MCF 10A (cell line): ENCODE results near the gene TMOD4. TPM values are rescaled to one million over a fixed set of nuclear protein-coding genes. Genes with fewer than 3 reads are reported as not detected.
"Not testable (repeated sequence)": the region's sequence is repeated elsewhere in the genome, so short reads cannot be mapped to it uniquely, and the experiment has no call there.

Experiments used
- BruUV-seq: library from RNA; stranded (reverse); fragments of 400-500 nt; replicated peaks from 2 replicates; lab custom pipeline; 2021; lab: Mats Ljungman, UMichigan
- CTCF ChIA-PET: fragments of 300-600 bp; sonication (Branson Sonifier 250); formaldehyde crosslinking; extraction: SDS; loops from one replicate; lab custom pipeline; 2021; ENCODE audit warnings: antibody characterized with exemption, inconsistent platforms; lab: Yijun Ruan, JAX
- POLR2A ChIA-PET: fragments of 300-600, 350-650 bp; sonication (Branson Sonifier 250); formaldehyde crosslinking; extraction: SDS; loops from one replicate; lab custom pipeline; 2020; ENCODE audit warnings: antibody characterized with exemption, inconsistent platforms; lab: Yijun Ruan, JAX
- DNase-seq: peaks from one replicate; pipeline ENCODE4 v3.0.0-alpha.2; 2018; ENCODE audit not compliant: unreplicated experiment
- H3K27ac Mint-ChIP-seq: one replicate; pipeline ENCODE4 v1.8.0; 2022; ENCODE audit warnings: mild to moderate bottlenecking, low read depth, mixed read lengths; ENCODE audit not compliant: unreplicated experiment
- H3K27me3 Mint-ChIP-seq: one replicate; pipeline ENCODE4 v1.8.0; 2022; ENCODE audit warnings: mixed read lengths; ENCODE audit not compliant: insufficient read depth, unreplicated experiment
- H3K36me3 Mint-ChIP-seq: one replicate; pipeline ENCODE4 v1.8.0; 2022; ENCODE audit warnings: mild to moderate bottlenecking, moderate library complexity, mixed read lengths; ENCODE audit not compliant: insufficient read depth, unreplicated experiment
- H3K4me1 Mint-ChIP-seq: one replicate; pipeline ENCODE4 v1.8.0; 2022; ENCODE audit warnings: mixed read lengths; ENCODE audit not compliant: insufficient read depth, unreplicated experiment
- H3K4me3 Mint-ChIP-seq: one replicate; pipeline ENCODE4 v1.8.0; 2022; ENCODE audit warnings: mild to moderate bottlenecking, moderate library complexity, mixed read lengths; ENCODE audit not compliant: unreplicated experiment
- H3K9me3 Mint-ChIP-seq: one replicate; pipeline ENCODE4 v1.8.0; 2022; ENCODE audit warnings: mixed read lengths; ENCODE audit not compliant: unreplicated experiment
- intact Hi-C: fragments of 100-400 bp; cut with micrococcal nuclease; formaldehyde crosslinking; loops from 2 replicates; pipeline ENCODE4 v1.14.1; 2022
- total RNA-seq: library from RNA; stranded (reverse); gene quantifications from 2 replicates; pipeline ENCODE4 v1.2.3, GENCODE V29; 2022
- TF ChIP-seq, protein P1 (sequence below): fragments of 200-600 bp; IDR thresholded peaks from one replicate; pipeline ENCODE4 v1.8.0; 2022; ENCODE audit warnings: antibody characterized with exemption, mild to moderate bottlenecking; ENCODE audit not compliant: unreplicated experiment

Gene TMOD4
- total RNA-seq, 1 experiment from 2014 or later = not detected

DNA sequence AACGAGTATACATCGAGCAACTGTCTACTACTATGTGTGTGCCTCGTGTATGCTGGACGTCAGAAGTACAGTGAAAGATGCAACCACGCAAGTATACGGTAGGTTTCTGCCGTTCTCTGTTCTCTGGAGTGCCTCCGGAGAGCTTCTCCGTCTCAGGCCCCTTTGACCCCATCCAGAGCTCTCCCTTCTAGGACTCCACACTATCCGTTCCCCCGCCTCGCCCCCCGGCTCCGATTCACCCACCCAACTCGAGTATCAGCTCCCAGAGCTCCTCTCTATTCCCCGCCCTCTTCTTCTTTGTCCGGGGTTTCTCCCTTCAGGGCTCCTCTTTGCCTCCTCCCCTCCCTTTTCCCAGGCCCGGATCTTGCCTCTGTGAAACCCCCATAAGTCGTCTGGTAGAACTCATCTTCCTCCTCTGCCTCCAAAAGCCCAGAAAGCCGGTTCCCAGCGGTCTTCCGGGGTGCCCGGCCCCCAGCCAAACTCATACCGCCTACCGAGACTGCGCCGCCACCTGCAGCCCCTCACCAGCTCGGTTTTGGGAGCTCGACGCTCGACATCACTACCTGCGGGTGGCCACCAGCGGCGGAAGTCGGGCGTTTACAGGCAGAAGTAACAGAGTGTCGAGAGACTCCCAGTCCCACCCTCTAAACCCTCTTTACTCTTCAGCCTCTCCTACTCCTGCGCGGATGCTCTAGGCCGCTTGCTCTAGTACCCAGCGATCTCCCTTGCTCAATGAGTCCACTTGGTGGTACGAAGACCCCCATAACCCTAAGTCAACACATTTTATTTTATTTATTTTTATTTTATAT lies 14.1 kb upstream of the TMOD4 start, which contains the start of gene VPS72:
Gene VPS72, minus strand, starts transcription at position 561 of the 809 bp plus-strand sequence. Its CDS starts 76 bp downstream, at position 485.
- no TSS peak for BruUV-seq
- H3K4me1 Mint-ChIP-seq = peaks cover 33% of the 10 kb centered on the region
- no peaks in the 10 kb centered on the region for H3K27me3 Mint-ChIP-seq
- POLR2A ChIA-PET = interaction anchor here (0.6 to 7.8 kb wide), 35 partner anchors 10 to 826 kb away, joined by 3 to 91 read pairs (median 4); partner anchors contain the start of genes C1orf56, GABPB2, LYSMD1 and MINDY1
- H3K27ac Mint-ChIP-seq = peak within 1 kb of the TSS; percentile 90
- TF ChIP-seq, protein P1, sequence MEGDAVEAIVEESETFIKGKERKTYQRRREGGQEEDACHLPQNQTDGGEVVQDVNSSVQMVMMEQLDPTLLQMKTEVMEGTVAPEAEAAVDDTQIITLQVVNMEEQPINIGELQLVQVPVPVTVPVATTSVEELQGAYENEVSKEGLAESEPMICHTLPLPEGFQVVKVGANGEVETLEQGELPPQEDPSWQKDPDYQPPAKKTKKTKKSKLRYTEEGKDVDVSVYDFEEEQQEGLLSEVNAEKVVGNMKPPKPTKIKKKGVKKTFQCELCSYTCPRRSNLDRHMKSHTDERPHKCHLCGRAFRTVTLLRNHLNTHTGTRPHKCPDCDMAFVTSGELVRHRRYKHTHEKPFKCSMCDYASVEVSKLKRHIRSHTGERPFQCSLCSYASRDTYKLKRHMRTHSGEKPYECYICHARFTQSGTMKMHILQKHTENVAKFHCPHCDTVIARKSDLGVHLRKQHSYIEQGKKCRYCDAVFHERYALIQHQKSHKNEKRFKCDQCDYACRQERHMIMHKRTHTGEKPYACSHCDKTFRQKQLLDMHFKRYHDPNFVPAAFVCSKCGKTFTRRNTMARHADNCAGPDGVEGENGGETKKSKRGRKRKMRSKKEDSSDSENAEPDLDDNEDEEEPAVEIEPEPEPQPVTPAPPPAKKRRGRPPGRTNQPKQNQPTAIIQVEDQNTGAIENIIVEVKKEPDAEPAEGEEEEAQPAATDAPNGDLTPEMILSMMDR = no peak
- H3K4me3 Mint-ChIP-seq = peak within 1 kb of the TSS; percentile 83
- no peaks in the 10 kb centered on the region for H3K9me3 Mint-ChIP-seq
- peak; percentile 93 for DNase-seq
- intact Hi-C loops = loop anchor here (10.0 kb wide), 1 partner anchor 545 kb away; no protein-coding TSS in a partner anchor
- H3K36me3 Mint-ChIP-seq = peaks cover 20% of the 10 kb centered on the region
- CTCF ChIA-PET = interaction anchor here (0.6 to 2.2 kb wide), 9 partner anchors 14 to 205 kb away, joined by 3 to 12 read pairs (median 5); partner anchors contain the start of genes LYSMD1, SCNM1 and TMOD4

DNA sequence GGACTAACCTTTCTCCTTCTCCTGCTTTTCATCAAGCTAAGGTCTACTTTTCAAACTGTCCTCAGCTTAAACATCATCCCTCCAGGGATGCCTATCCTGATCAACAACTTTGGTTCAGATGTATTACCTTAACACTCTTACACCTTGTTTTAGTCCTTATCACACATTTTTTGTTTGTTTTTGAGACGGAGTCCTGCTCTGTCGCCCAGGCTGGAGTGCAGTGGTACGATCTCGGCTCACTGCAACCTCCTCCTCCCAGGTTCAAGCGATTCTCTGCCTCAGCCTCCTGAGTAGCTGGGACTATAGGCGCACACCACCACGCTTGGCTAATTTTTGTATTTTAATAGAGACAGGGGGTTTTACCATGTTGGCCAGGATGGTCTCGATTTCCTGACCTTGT lies 12.9 kb upstream of the TMOD4 start:
- intact Hi-C loops = not testable (repeated sequence)
- Mint-ChIP-seq H3K4me3 (peak overlapping the region; percentile 83), H3K27ac (peak overlapping the region; percentile 90)

DNA sequence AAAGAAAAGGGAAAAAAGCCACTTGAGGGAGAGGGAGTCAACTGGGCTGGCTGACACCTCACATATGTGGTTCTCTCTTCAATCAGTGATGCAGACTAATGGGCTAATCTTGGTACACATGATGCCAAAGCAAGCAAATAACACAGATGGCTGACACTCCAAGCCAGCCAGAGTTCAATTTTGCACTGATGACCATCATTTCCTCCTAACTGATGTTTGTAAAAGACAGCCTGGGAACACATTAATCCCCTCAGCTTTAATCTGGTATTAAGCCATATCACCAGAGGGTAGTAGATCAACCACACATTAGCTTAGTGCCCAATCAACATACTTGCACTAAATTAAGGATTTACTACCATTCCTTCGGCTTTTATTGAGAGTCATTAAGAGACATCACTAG lies 11.4 kb upstream of the TMOD4 start:
- H3K27me3 Mint-ChIP-seq = no peaks in the 10 kb centered on the region
- no peak for DNase-seq
- ChIA-PET CTCF (interaction anchor here (0.6 to 1.8 kb wide), 3 partner anchors 14 to 24 kb away, joined by 3 to 6 read pairs (median 3); partner anchors contain the start of genes LYSMD1 and SCNM1), POLR2A (interaction anchor here (0.5 to 7.8 kb wide), 3 partner anchors 21 to 424 kb away, joined by 3 to 91 read pairs (median 4); partner anchors contain the start of genes LYSMD1, SCNM1 and SNX27)
- BruUV-seq = no TSS peak
- no peak overlapping the region for H3K4me3 Mint-ChIP-seq
- no peaks in the 10 kb centered on the region for H3K9me3 Mint-ChIP-seq
- peak overlapping the region; percentile 40 for H3K27ac Mint-ChIP-seq
- intact Hi-C loops = no loop called here
- H3K4me1 Mint-ChIP-seq = peaks cover 26% of the 10 kb centered on the region
- TF ChIP-seq, protein P1 = no peak
- peaks cover 46% of the 10 kb centered on the region for H3K36me3 Mint-ChIP-seq

More for the DNA sequence above, 12.9 kb upstream of the TMOD4 start:
- Mint-ChIP-seq H3K36me3 (peaks cover 32% of the 10 kb centered on the region), H3K4me1 (peaks cover 27% of the 10 kb centered on the region)
- not testable (repeated sequence) for BruUV-seq, H3K27me3 Mint-ChIP-seq, H3K9me3 Mint-ChIP-seq, DNase-seq
- ChIA-PET CTCF (interaction anchor here (0.6 to 1.8 kb wide), 7 partner anchors 9 to 62 kb away, joined by 3 to 6 read pairs (median 5); partner anchors contain the start of genes LYSMD1, SCNM1 and TMOD4), POLR2A (interaction anchor here (0.5 to 7.8 kb wide), 12 partner anchors 10 to 352 kb away, joined by 3 to 91 read pairs (median 4); partner anchors contain the start of genes CDC42SE1, LYSMD1, PIP5K1A and PSMB4)

GRCh38 chr1:151184211-151184610 lies 8.4 kb upstream of the TMOD4 start:
- intact Hi-C loops = no loop called here
- Mint-ChIP-seq H3K36me3 (peaks cover 70% of the 10 kb centered on the region), H3K27ac (no peak overlapping the region), H3K4me3 (no peak overlapping the region), H3K4me1 (peaks cover 16% of the 10 kb centered on the region), H3K27me3 (no peaks in the 10 kb centered on the region), H3K9me3 (no peaks in the 10 kb centered on the region)
- POLR2A ChIA-PET = no interaction called here
- TF ChIP-seq, protein P1 = no peak
- DNase-seq = no peak
- CTCF ChIA-PET = no interaction called here
- no TSS peak for BruUV-seq
